ACC112 (cell line): ENCODE data around the gene TYMS.
A peak's percentile ranks its signal among the peaks of the same experiment; 100 is the strongest.

Source experiments
- H2AFZ ChIP-seq: fragments of 200-600 bp; sonication (generic); one replicate; pipeline ENCODE4 v1.6.0; 2017; ENCODE audit warnings: antibody characterized with exemption, low read length; ENCODE audit not compliant: unreplicated experiment
- H3K27ac ChIP-seq: fragments of 200-600 bp; sonication (generic); 2 replicates; pipeline ENCODE4 v1.5.1; 2014; ENCODE audit warnings: low read depth, mild to moderate bottlenecking, antibody characterized with exemption, low read length, moderate library complexity
- H3K27me3 ChIP-seq: fragments of 200-600 bp; sonication (generic); 2 replicates; pipeline ENCODE4 v1.6.1; 2014; ENCODE audit warnings: mild to moderate bottlenecking, antibody characterized with exemption, low read length, moderate library complexity, mixed read lengths; ENCODE audit not compliant: insufficient read depth
- H3K36me3 ChIP-seq: fragments of 200-600 bp; sonication (generic); 2 replicates; pipeline ENCODE4 v1.6.1; 2016; ENCODE audit warnings: mild to moderate bottlenecking, antibody characterized with exemption, low read length, moderate library complexity, mixed read lengths; ENCODE audit not compliant: insufficient read depth
- H3K4me1 ChIP-seq: fragments of 200-600 bp; sonication (generic); one replicate; pipeline ENCODE4 v1.6.1; 2016; ENCODE audit warnings: low read length, mixed read lengths; ENCODE audit not compliant: insufficient read depth, unreplicated experiment, control insufficient read depth
- H3K4me3 ChIP-seq: fragments of 200-600 bp; sonication (generic); 2 replicates; pipeline ENCODE4 v1.5.1; 2014; ENCODE audit warnings: mild to moderate bottlenecking, low read depth, low read length
- H3K79me2 ChIP-seq: fragments of 200-600 bp; sonication (generic); one replicate; pipeline ENCODE4 v1.6.0; 2016; ENCODE audit warnings: low read length; ENCODE audit not compliant: control insufficient read depth, unreplicated experiment, insufficient read depth

Gene TYMS

GRCh38 chr18:657311-658000 lies at the start of gene TYMS:
TYMS (plus strand) TSS chr18:657653; CDS start chr18:657743, 90 bp downstream.
- Histone ChIP-seq H3K27me3 (no peaks in the 10 kb centered on the region), H2AFZ (peak within 1 kb of the TSS; percentile 57), H3K4me3 (peak within 1 kb of the TSS; percentile 92), H3K36me3 (peaks cover 30% of the 10 kb centered on the region), H3K79me2 (peaks cover 52% of the 10 kb centered on the region), H3K27ac (peak within 1 kb of the TSS; percentile 71), H3K4me1 (peaks cover 6% of the 10 kb centered on the region)

GRCh38 chr18:607930-608329 lies 49.5 kb upstream of the TYMS start:
- Histone ChIP-seq H3K27ac (no peak overlapping the region), H3K79me2 (no peaks in the 10 kb centered on the region), H3K4me3 (no peak overlapping the region), H3K27me3 (0 out of 2 replicates have a peak, but pooled peaks cover 2% of the 10 kb centered on the region), H2AFZ (no peak overlapping the region), H3K36me3 (no peaks in the 10 kb centered on the region), H3K4me1 (no peaks in the 10 kb centered on the region)

- H3K27ac ChIP-seq, result no peak overlapping the region
- H3K4me3 ChIP-seq, result no peak overlapping the region
- H2AFZ ChIP-seq, result no peak overlapping the region
- no peaks in the 10 kb centered on the region for H3K79me2 ChIP-seq
- H3K36me3 ChIP-seq, result no peaks in the 10 kb centered on the region
- no peaks in the 10 kb centered on the region for H3K4me1 ChIP-seq
- no peaks in the 10 kb centered on the region for H3K27me3 ChIP-seq
These were observed 47.1 kb upstream of the TYMS start for GRCh38 chr18:610214-610928.

GRCh38 chr18:612156-612555 lies 45.3 kb upstream of the TYMS start:
- H3K27ac ChIP-seq, result no peak overlapping the region
- H3K4me1 ChIP-seq, result no peaks in the 10 kb centered on the region
- no peak overlapping the region for H3K4me3 ChIP-seq
- no peaks in the 10 kb centered on the region for H3K36me3 ChIP-seq
- no peaks in the 10 kb centered on the region for H3K79me2 ChIP-seq
- no peak overlapping the region for H2AFZ ChIP-seq
- no peaks in the 10 kb centered on the region for H3K27me3 ChIP-seq

- no peaks in the 10 kb centered on the region for H3K27me3 ChIP-seq
- H3K4me1 ChIP-seq, result no peaks in the 10 kb centered on the region
- no peaks in the 10 kb centered on the region for H3K79me2 ChIP-seq
- H3K36me3 ChIP-seq, result no peaks in the 10 kb centered on the region
- H3K4me3 ChIP-seq, result no peak overlapping the region
- H3K27ac ChIP-seq, result no peak overlapping the region
- no peak overlapping the region for H2AFZ ChIP-seq
These were observed 43.3 kb upstream of the TYMS start for GRCh38 chr18:614193-614592.

- H3K27ac ChIP-seq, result no peak overlapping the region
- H3K36me3 ChIP-seq, result no peaks in the 10 kb centered on the region
- no peaks in the 10 kb centered on the region for H3K27me3 ChIP-seq
- H3K4me3 ChIP-seq, result no peak overlapping the region
- no peak overlapping the region for H2AFZ ChIP-seq
- H3K4me1 ChIP-seq, result no peaks in the 10 kb centered on the region
- H3K79me2 ChIP-seq, result no peaks in the 10 kb centered on the region
These were observed 42.3 kb upstream of the TYMS start for GRCh38 chr18:615092-615521.

GRCh38 chr18:615773-616172 lies 41.7 kb upstream of the TYMS start:
- Histone ChIP-seq H3K27ac (no peak overlapping the region), H2AFZ (no peak overlapping the region), H3K27me3 (no peaks in the 10 kb centered on the region), H3K4me3 (no peak overlapping the region), H3K36me3 (no peaks in the 10 kb centered on the region), H3K4me1 (no peaks in the 10 kb centered on the region), H3K79me2 (no peaks in the 10 kb centered on the region)

GRCh38 chr18:616380-616995 lies 41.0 kb upstream of the TYMS start:
- peaks cover 5% of the 10 kb centered on the region for H3K4me1 ChIP-seq
- no peak overlapping the region for H3K27ac ChIP-seq
- H3K27me3 ChIP-seq, result no peaks in the 10 kb centered on the region
- H3K36me3 ChIP-seq, result no peaks in the 10 kb centered on the region
- no peaks in the 10 kb centered on the region for H3K79me2 ChIP-seq
- no peak overlapping the region for H2AFZ ChIP-seq
- no peak overlapping the region for H3K4me3 ChIP-seq

GRCh38 chr18:617970-618504 lies 39.4 kb upstream of the TYMS start:
- H3K4me3 ChIP-seq, result no peak overlapping the region
- no peaks in the 10 kb centered on the region for H3K36me3 ChIP-seq
- H3K4me1 ChIP-seq, result peaks cover 6% of the 10 kb centered on the region
- no peak overlapping the region for H2AFZ ChIP-seq
- no peaks in the 10 kb centered on the region for H3K27me3 ChIP-seq
- no peaks in the 10 kb centered on the region for H3K79me2 ChIP-seq
- no peak overlapping the region for H3K27ac ChIP-seq

GRCh38 chr18:618618-619017 lies 38.8 kb upstream of the TYMS start:
- H2AFZ ChIP-seq, result no peak overlapping the region
- H3K4me1 ChIP-seq, result peaks cover 6% of the 10 kb centered on the region
- H3K27me3 ChIP-seq, result no peaks in the 10 kb centered on the region
- H3K27ac ChIP-seq, result no peak overlapping the region
- H3K36me3 ChIP-seq, result no peaks in the 10 kb centered on the region
- no peak overlapping the region for H3K4me3 ChIP-seq
- no peaks in the 10 kb centered on the region for H3K79me2 ChIP-seq
